ENCODE measurements around the gene MAF. TPM values are rescaled to one million over a fixed set of nuclear protein-coding genes. Genes with fewer than 3 reads are reported as not detected.

The MAF gene
- polyA plus RNA-seq, 1 donor from 2014 or later = 2.1 TPM

GRCh38 chr16:79587296-79587695 is 13.2 kb downstream of the MAF start:
- no peaks in the 10 kb centered on the region for H3K79me2 ChIP-seq (replicated peaks; ENCODE audit: insufficient read depth, low read length)
- TF ChIP-seq MXI1 (conservative IDR thresholded peaks at IDR 0.05; ENCODE audit: poor library complexity, severe bottlenecking) (no peak), EP300 (conservative IDR thresholded peaks at IDR 0.05; ENCODE audit: poor library complexity, severe bottlenecking) (no peak), POLR2AphosphoS5 (IDR thresholded peaks at IDR 0.05) (no peak), TAF1 (IDR thresholded peaks at IDR 0.05; ENCODE audit: low read depth) (no peak), REST (IDR thresholded peaks at IDR 0.05; ENCODE audit: borderline replicate concordance) (no peak), CTCF (IDR thresholded peaks at IDR 0.05; ENCODE audit: poor library complexity, severe bottlenecking) (no peak), SMC3 (conservative IDR thresholded peaks at IDR 0.05; ENCODE audit: poor library complexity) (no peak), EZH2 (IDR thresholded peaks at IDR 0.05; ENCODE audit: borderline replicate concordance, insufficient read depth, low read length, poor library complexity, severe bottlenecking) (no peak), RAD21 (conservative IDR thresholded peaks at IDR 0.05) (no peak)
- H3K27me3 ChIP-seq (ENCODE audit: insufficient read depth, low read depth, low read length) = no peaks in the 10 kb centered on the region
- no peak overlapping the region for H3K4me3 ChIP-seq (ENCODE audit: low read length)
- no peaks in the 10 kb centered on the region for H3K36me3 ChIP-seq (ENCODE audit: insufficient read depth, low read length)
- no peaks in the 10 kb centered on the region for H3K9me2 ChIP-seq (ENCODE audit: insufficient read depth, low read length)
- H4K20me1 ChIP-seq (ENCODE audit: insufficient read depth) = no peaks in the 10 kb centered on the region
- H3K4me2 ChIP-seq (ENCODE audit: low read length) = no peak overlapping the region
- H3K9me3 ChIP-seq (ENCODE audit: low read length) = no peaks in the 10 kb centered on the region
- no peaks in the 10 kb centered on the region for H3F3A ChIP-seq (ENCODE audit: insufficient read depth, low read length, poor library complexity, severe bottlenecking)
- no peak overlapping the region for H2AFZ ChIP-seq (ENCODE audit: low read depth, low read length)
- H3K9ac ChIP-seq (ENCODE audit: low read length) = no peak overlapping the region
- H3K27ac ChIP-seq (ENCODE audit: low read length) = no peak overlapping the region

- Histone ChIP-seq H3K27me3 (ENCODE audit: insufficient read depth, low read depth, low read length) (no peaks in the 10 kb centered on the region), H3K4me3 (ENCODE audit: low read length) (no peak overlapping the region), H4K20me1 (ENCODE audit: insufficient read depth) (no peaks in the 10 kb centered on the region)
Observed at GRCh38 chr16:79582789-79583188, 17.7 kb downstream of the MAF start.

More at GRCh38 chr16:79582789-79583188, 17.7 kb downstream of the MAF start:
- H3K27ac ChIP-seq (ENCODE audit: low read length) = no peak overlapping the region
- H3F3A ChIP-seq (ENCODE audit: insufficient read depth, low read length, poor library complexity, severe bottlenecking) = no peaks in the 10 kb centered on the region
- no peak overlapping the region for H2AFZ ChIP-seq (ENCODE audit: low read depth, low read length)
- TF ChIP-seq TAF1 (IDR thresholded peaks at IDR 0.05; ENCODE audit: low read depth) (no peak), EZH2 (IDR thresholded peaks at IDR 0.05; ENCODE audit: borderline replicate concordance, insufficient read depth, low read length, poor library complexity, severe bottlenecking) (no peak), EP300 (conservative IDR thresholded peaks at IDR 0.05; ENCODE audit: poor library complexity, severe bottlenecking) (no peak), SMC3 (conservative IDR thresholded peaks at IDR 0.05; ENCODE audit: poor library complexity) (no peak), POLR2AphosphoS5 (IDR thresholded peaks at IDR 0.05) (no peak), CTCF (IDR thresholded peaks at IDR 0.05; ENCODE audit: poor library complexity, severe bottlenecking) (no peak)
- H3K4me2 ChIP-seq (ENCODE audit: low read length) = no peak overlapping the region
- H3K9ac ChIP-seq (ENCODE audit: low read length) = no peak overlapping the region
- no peaks in the 10 kb centered on the region for H3K36me3 ChIP-seq (ENCODE audit: insufficient read depth, low read length)
- no peaks in the 10 kb centered on the region for H3K9me2 ChIP-seq (ENCODE audit: insufficient read depth, low read length)
- H3K79me2 ChIP-seq (replicated peaks; ENCODE audit: insufficient read depth, low read length) = no peaks in the 10 kb centered on the region
- H3K9me3 ChIP-seq (ENCODE audit: low read length) = no peaks in the 10 kb centered on the region
